Subcutaneous abdominal adipose tissue (tissue), 5 donors: ENCODE data around the gene ABCA4.
A peak's percentile ranks its signal among the peaks of the same experiment; 100 is the strongest.

Source experiments
- H3K27ac ChIP-seq: one replicate; pipeline ENCODE4 v1.7.0; 2013; ENCODE audit warnings: low read depth, mild to moderate bottlenecking, inconsistent platforms, low read length, moderate library complexity
- H3K27me3 ChIP-seq, 5 donors: one replicate each; pipeline ENCODE4 v1.7.0; 2013; ENCODE audit warnings: low read length in 5 of 5, inconsistent platforms in 1 of 5; ENCODE audit not compliant: control insufficient read depth in 5 of 5, insufficient read depth in 4 of 5
- H3K36me3 ChIP-seq, 5 donors: one replicate each; pipeline ENCODE4 v1.7.0; 2013; ENCODE audit warnings: low read length in 5 of 5; ENCODE audit not compliant: control insufficient read depth in 5 of 5, insufficient read depth in 5 of 5
- H3K4me1 ChIP-seq, 5 donors: one replicate each; pipeline ENCODE4 v1.7.0; 2013; ENCODE audit warnings: low read length in 5 of 5, mild to moderate bottlenecking in 3 of 5, moderate library complexity in 1 of 5; ENCODE audit not compliant: control insufficient read depth in 5 of 5, insufficient read depth in 5 of 5
- H3K4me3 ChIP-seq, 5 donors: one replicate each; pipeline ENCODE4 v1.7.0; 2013; ENCODE audit warnings: low read length in 5 of 5, low read depth in 1 of 5
- H3K9ac ChIP-seq, 5 donors: one replicate each; pipeline ENCODE4 v1.7.0; 2013; ENCODE audit warnings: low read length in 5 of 5, mild to moderate bottlenecking in 4 of 5, moderate library complexity in 3 of 5
- H3K9me3 ChIP-seq, 5 donors: one replicate each; pipeline ENCODE4 v1.7.0; 2013; ENCODE audit warnings: low read length in 5 of 5; ENCODE audit not compliant: control insufficient read depth in 5 of 5
- donor health status: healthy.
- donor health status: healthy.
- donor health status: healthy.
- donor health status: healthy.
- donor health status: healthy.

The ABCA4 gene

DNA sequence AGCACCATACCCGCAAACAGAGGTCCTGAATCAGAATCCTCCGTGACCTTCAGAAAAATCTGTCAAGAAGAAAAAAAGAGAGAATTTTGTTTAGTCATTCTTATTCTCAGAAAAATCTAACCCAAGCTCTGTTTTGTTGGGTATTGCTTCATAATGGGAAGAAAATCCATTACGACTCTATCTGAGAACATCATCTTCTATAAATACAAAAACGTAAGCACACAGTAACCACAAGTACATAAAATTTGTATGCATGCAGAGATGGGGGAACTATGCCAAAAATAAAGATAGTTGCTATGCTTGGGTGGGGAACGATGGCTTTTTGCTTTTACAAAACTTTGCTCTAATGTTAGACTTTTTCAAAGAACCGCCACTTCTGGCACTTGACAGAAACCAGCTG, 84.2 kb downstream of the ABCA4 start:
- Histone ChIP-seq H3K9me3 (no peaks in the 10 kb centered on the region), H3K9ac (no peak overlapping the region), H3K36me3 (no peaks in the 10 kb centered on the region), H3K4me3 (no peak overlapping the region), H3K27ac (peak overlapping the region; percentile 61), H3K4me1 (peaks cover 2 to 33% (median 9%) of the 10 kb centered on the region in 5 donors), H3K27me3 (peaks cover 0 to 9% (median 0%) of the 10 kb centered on the region in 5 donors)

DNA sequence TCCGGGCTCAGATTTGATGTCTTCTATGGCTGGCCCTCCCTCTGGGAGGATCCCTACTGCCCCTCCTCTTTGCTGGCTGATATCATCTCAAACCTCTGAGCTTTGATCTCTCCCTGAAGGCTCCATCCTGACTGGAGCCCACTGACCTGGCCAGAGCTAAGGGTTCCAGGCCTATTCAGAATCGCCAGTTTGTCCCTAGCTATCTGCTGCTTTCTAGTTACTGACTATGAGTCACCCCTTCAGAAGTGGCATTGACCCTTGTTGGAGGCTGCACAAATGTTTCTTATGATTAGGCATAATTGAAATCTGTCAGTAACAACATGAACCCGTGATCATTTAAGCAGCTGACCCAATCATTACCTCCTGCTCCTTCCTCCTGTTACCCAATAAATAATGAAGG, 87.1 kb downstream of the ABCA4 start:
- H3K9ac ChIP-seq = no peak overlapping the region
- H3K4me3 ChIP-seq = no peak overlapping the region
- no peaks in the 10 kb centered on the region for H3K9me3 ChIP-seq
- no peak overlapping the region for H3K27ac ChIP-seq
- H3K4me1 ChIP-seq = peaks cover 0 to 15% (median 0%) of the 10 kb centered on the region in 5 donors
- H3K36me3 ChIP-seq = no peaks in the 10 kb centered on the region
- H3K27me3 ChIP-seq = peaks cover 0 to 9% (median 5%) of the 10 kb centered on the region in 5 donors

DNA sequence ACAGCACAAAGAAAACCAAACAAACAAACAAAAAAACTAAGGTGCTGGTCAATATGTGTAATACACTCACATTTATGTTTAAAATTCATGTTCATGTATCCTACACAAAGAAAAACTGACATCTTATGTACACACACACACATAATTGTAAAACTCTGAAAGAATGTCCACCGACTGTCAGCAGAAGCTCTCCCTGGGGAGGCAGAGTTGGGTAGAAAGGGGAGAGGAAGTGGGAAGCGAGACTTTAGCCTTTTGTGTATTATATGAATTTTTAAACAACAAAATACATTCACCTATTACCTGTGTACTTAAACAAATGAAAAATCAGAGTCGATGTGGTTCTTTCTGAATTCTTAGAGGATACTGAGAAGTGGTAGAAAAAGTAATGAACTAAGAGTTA, 88.3 kb downstream of the ABCA4 start:
- H3K27ac ChIP-seq = no peak overlapping the region
- no peaks in the 10 kb centered on the region for H3K36me3 ChIP-seq
- H3K4me1 ChIP-seq = peaks cover 0 to 10% (median 0%) of the 10 kb centered on the region in 5 donors
- H3K9me3 ChIP-seq = no peaks in the 10 kb centered on the region
- H3K4me3 ChIP-seq = no peak overlapping the region
- peaks cover 0 to 5% (median 4%) of the 10 kb centered on the region in 5 donors for H3K27me3 ChIP-seq
- H3K9ac ChIP-seq = no peak overlapping the region

DNA sequence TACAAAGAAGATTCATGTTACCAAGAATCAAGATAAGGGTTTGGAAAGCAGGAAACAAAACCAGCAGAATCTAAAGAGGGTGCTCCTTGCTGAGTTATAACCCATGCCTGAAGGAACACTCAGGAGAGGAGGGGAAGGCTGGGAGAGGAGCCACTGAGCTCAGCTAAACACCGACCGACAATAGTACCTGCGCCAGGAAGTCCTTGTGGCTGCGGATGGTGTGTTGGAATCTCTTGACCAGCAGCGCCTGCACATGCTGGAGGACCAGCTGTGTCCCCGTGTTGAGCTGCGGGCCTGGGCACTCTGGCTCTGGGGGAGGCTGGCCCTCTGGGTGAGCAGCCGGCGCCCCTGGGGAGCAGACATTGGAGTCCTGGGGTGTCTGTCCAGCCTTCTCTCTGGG, 89.4 kb downstream of the ABCA4 start:
- Histone ChIP-seq H3K9ac (no peak overlapping the region), H3K27ac (no peak overlapping the region), H3K9me3 (no peaks in the 10 kb centered on the region), H3K4me3 (no peak overlapping the region), H3K4me1 (peaks cover 0 to 5% (median 0%) of the 10 kb centered on the region in 5 donors), H3K27me3 (peaks cover 0 to 5% (median 0%) of the 10 kb centered on the region in 5 donors), H3K36me3 (no peaks in the 10 kb centered on the region)

DNA sequence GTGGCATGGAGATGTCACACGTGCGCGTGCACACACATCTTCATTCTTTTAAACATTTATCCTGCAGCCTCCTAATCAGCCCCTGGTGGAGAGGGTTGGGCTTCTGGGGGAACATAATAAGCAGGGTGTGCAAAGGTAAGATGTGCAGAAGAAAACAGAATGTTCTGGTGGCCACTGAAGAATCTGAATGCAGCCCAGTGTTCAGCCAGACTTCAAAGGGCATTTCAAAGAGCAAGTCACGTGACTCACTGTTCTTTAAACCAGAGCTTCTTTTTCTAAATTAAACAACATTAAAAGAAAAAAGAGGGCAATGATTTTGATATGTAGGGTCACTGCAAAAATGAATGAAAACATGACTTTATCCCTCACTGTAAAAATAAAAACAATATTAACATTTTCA, 89.8 kb downstream of the ABCA4 start:
- Histone ChIP-seq H3K9me3 (no peaks in the 10 kb centered on the region), H3K9ac (no peak overlapping the region), H3K4me3 (no peak overlapping the region), H3K27ac (no peak overlapping the region), H3K27me3 (peaks cover 0 to 5% (median 0%) of the 10 kb centered on the region in 5 donors), H3K36me3 (no peaks in the 10 kb centered on the region), H3K4me1 (peaks cover 0 to 8% (median under 1%) of the 10 kb centered on the region in 5 donors)

DNA sequence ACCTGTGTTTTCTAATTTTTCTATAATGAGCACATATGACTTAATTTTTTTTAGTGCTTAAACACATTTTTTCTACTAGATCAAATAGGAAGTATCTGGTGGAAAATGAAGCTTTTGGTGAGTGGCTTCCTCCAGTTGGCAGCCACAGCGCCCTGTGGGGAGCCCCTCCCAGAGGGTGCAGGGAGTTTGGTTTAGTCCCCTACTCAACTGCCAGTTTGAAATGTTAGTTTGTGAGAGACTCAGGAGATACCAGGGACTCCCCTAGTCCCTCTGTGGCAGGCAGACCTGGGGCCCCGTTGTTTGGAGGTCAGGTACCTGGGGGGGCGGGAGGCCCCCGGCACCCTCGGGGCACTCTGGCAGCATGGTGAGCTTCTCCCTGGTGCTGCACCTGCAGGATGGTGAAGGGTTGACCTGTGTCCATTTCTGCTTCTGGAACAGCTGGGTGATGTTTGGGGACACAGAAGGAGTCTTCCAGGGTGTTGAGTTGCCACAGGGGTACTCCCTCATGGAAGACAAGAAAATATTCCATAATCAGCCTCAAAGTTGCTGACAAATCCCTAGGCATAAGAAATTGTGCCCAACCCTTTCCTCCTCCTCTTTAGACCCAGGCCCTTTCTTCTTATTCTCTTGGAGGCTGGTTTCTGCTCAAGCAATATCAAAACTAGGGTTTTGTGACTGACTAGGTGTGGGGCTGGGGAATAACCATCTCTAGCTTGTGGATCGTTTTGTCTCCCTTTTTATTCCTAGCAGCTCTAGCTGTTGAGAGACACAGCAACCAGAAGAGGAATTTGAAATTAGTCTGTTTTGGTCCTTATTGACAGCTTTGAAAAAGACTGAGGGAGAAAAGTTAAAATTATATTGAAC, 91.6 kb downstream of the ABCA4 start:
- H3K9me3 ChIP-seq = no peaks in the 10 kb centered on the region
- H3K4me1 ChIP-seq = peaks cover 0 to 10% (median 5%) of the 10 kb centered on the region in 5 donors
- no peak overlapping the region for H3K9ac ChIP-seq
- peaks cover 0 to 5% (median 2%) of the 10 kb centered on the region in 5 donors for H3K27me3 ChIP-seq
- H3K4me3 ChIP-seq = no peak overlapping the region
- no peak overlapping the region for H3K27ac ChIP-seq
- no peaks in the 10 kb centered on the region for H3K36me3 ChIP-seq

DNA sequence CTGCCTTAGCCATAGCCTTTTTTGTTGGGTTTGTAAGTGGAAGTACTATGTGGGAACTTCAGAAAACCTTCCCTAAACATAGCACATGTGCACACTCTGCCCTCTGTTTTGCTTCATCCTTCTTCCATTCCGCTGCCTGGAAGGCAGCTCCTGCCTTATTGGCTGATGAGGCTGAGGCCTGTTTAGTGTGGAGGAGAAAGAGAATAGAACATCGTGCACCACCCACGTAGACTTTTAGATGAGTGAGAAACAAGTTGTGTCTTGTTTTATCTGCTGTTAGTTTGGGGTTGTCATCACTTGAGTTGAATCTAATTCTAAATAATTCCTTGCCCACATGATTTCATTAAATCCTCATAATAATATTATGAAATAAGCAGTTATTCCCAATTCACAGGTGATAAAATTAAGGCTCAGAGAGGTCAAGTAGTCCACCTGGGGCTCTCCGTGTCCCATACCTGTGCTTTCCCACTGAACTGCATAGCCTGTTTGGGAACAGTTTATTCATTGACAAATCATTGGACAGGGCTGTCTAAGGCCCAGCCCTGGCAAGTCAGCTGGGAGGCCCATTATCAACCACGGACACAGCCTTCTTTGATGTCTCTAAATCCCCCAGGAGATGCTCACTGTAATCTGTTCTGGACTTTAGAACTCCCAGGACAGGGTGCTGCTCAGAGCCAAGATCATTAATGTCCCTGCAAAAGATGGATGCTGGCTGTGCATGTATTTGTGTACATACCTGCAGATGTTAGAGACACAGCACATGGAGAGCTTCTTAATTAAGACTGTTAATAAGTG, 93.0 kb downstream of the ABCA4 start:
- peaks cover 0 to 10% (median 5%) of the 10 kb centered on the region in 5 donors for H3K4me1 ChIP-seq
- H3K36me3 ChIP-seq = no peaks in the 10 kb centered on the region
- H3K9ac ChIP-seq = no peak overlapping the region
- no peak overlapping the region for H3K27ac ChIP-seq
- H3K27me3 ChIP-seq = peaks cover 0 to 5% (median 2%) of the 10 kb centered on the region in 5 donors
- no peaks in the 10 kb centered on the region for H3K9me3 ChIP-seq
- no peak overlapping the region for H3K4me3 ChIP-seq

DNA sequence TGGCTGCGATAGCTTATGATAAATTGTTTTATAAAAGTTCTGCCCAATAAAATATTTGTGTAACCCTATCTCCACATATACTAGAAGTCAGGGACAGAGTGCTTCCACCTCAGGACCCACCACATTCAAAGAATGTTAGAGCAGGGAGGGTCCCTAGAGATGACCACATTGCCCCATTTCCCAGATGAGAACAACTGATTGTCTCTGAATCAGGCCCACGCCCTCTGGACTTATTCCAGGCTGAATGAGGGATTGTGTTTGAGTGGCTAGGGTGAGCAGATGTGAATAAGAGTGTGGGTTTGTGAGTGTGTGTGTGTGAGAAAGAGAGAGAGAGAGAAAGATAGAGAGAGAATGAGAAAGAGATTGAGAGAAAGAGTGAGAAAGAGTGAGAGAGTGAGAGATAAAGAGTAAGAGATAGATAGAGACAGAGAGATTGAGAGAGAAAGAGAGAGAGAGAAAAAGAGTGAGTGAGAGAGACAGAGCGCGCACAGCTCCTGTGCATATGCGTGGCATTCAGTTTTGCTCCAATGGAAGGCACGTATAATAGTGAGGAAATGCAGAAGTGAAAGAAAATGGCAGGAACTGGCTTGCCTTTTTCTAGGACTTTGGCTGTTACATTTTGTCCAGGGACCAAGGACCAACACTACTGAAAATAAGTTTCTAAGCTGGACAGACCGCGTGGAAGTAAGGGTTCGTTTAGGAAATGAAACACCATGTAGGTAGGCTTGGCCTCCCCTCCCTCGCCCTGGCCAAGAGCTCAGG, 94.1 kb downstream of the ABCA4 start:
- Histone ChIP-seq H3K9ac (no peak overlapping the region), H3K4me1 (peaks cover 0 to 10% (median 8%) of the 10 kb centered on the region in 5 donors), H3K4me3 (no peak overlapping the region), H3K9me3 (no peaks in the 10 kb centered on the region), H3K27ac (no peak overlapping the region), H3K27me3 (peaks cover 0 to 5% (median 2%) of the 10 kb centered on the region in 5 donors), H3K36me3 (no peaks in the 10 kb centered on the region)

GRCh38 chr1:94025383-94026340, 95.3 kb downstream of the ABCA4 start:
- peak overlapping the region in 1 of 5 donors; percentile 4 for H3K4me3 ChIP-seq
- H3K27ac ChIP-seq = no peak overlapping the region
- peaks cover 0 to 4% (median 2%) of the 10 kb centered on the region in 5 donors for H3K27me3 ChIP-seq
- no peaks in the 10 kb centered on the region for H3K9me3 ChIP-seq
- peaks cover 0 to 16% (median 12%) of the 10 kb centered on the region in 5 donors for H3K4me1 ChIP-seq
- H3K36me3 ChIP-seq = no peaks in the 10 kb centered on the region
- no peak overlapping the region for H3K9ac ChIP-seq
